ENCODE measurements around the gene TMEM141. TPM values are rescaled to one million over a fixed set of nuclear protein-coding genes. Genes with fewer than 3 reads are reported as not detected.

Gene TMEM141
- total and polyA plus RNA-seq, 2 of the 8 experiments (the other 6 are each of a cell fraction or from before 2014, with no cell fraction given): 51.1 to 137 TPM

DNA sequence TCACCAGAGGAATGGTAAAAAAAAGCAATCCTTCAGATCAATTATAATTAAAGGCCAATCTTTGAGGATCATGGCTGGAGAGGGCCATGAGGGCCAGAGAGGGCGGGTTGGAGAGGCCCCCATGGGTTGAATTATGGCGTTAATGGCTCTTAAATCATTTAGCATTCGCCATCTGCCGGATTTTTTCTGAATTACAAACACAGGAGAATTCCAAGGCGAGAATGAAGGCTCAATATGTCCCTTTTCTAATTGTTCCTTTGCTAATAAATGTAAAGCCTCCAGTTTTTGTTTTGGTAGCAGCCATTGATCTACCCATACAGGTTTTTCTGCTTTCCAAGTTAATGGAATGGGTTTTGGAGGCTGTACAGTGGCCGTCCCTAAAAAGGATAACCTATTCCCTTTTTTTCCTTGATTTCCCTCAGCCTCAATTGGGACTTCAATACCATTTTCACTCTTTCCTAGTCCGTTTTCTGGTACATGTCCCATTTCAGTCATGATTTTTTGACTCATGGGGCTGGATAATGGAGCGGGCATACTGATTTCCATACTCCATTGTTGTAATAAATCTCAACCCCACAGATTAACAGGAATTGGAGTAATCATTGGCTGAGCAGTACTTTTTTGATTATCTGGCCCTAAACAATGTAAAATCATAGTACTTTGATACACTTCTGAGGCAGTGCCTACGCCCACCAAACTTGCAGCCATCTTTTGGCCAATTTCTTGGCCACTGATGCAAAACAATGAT lies 6.7 kb upstream of the TMEM141 start:
- ChIA-PET POLR2A (ENCODE audit: partially characterized antibody) (interaction anchor here (1.5 kb wide), 1 partner anchor 10 kb away, joined by 5 read pairs; no protein-coding TSS in a partner anchor), CTCF (ENCODE audit: partially characterized antibody) (interaction anchor here (0.7 to 1.4 kb wide), 8 partner anchors 10 to 41 kb away, joined by 3 to 6 read pairs (median 3); no protein-coding TSS in a partner anchor)
- DNase-seq (ENCODE audit: low read depth in 1 of 2, low spot score in 2 of 2) (no peak), FAIRE-seq (no peak)
- Histone ChIP-seq H3K23ac (ENCODE audit: insufficient read length) (no peak overlapping the region), H3K14ac (ENCODE audit: insufficient read length) (no peak overlapping the region), H2AFZ (ENCODE audit: low read length) (no peak overlapping the region), H2BK15ac (ENCODE audit: low read length) (no peak overlapping the region), H3K4me2 (ENCODE audit: insufficient read depth in 1 of 2, low read depth in 2 of 2, low read length in 2 of 2) (no peak overlapping the region), H4K20me1 (replicated peaks in 1 of 2; ENCODE audit: control insufficient read depth in 1 of 2, insufficient read depth in 2 of 2, low read length in 2 of 2) (no peaks in the 10 kb centered on the region), H2AK5ac (ENCODE audit: low read depth, low read length) (no peak overlapping the region), H3K27ac (ENCODE audit: low read depth, low read length) (no peak overlapping the region), H2BK5ac (ENCODE audit: low read depth, low read length) (no peak overlapping the region), H4K8ac (ENCODE audit: extremely low read depth, insufficient read depth, low read length) (no peak overlapping the region), H3K4me1 (replicated peaks in 1 of 4; ENCODE audit: control insufficient read depth in 3 of 4, insufficient read depth in 4 of 4, low read length in 3 of 4) (no peaks in the 10 kb centered on the region; a peak in 1 of 7 replicates), H4K5ac (ENCODE audit: insufficient read length, low read depth, low read length) (no peak overlapping the region), H3K9me3 (ENCODE audit: insufficient read depth in 2 of 2, low read depth in 1 of 2, low read length in 1 of 2) (no peaks in the 10 kb centered on the region), H3K4ac (replicated peaks; ENCODE audit: insufficient read length, low read depth, low read length) (no peak overlapping the region), H3K36me3 (ENCODE audit: control insufficient read depth in 2 of 4, insufficient read depth in 4 of 4, low read length in 3 of 4) (no peaks in the 10 kb centered on the region), H2BK120ac (replicated peaks; ENCODE audit: low read depth, low read length) (no peak overlapping the region), H3K4me3 (ENCODE audit: extremely low read depth in 1 of 4, insufficient read depth in 2 of 4, low read depth in 3 of 4, low read length in 4 of 4) (no peak overlapping the region), H2BK20ac (ENCODE audit: low read length) (no peak overlapping the region), H3K27me3 (replicated peaks in 1 of 4; ENCODE audit: control insufficient read depth in 3 of 4, extremely low read depth in 1 of 4, insufficient read depth in 3 of 4, low read length in 3 of 4) (no peaks in the 10 kb centered on the region; a peak in 1 of 7 replicates), H3K56ac (replicated peaks; ENCODE audit: insufficient read length, low read depth, low read length) (no peak overlapping the region), H3K79me1 (ENCODE audit: low read depth, low read length) (no peaks in the 10 kb centered on the region), H3K23me2 (ENCODE audit: low read depth, low read length) (no peaks in the 10 kb centered on the region), H4K91ac (replicated peaks; ENCODE audit: insufficient read length, low read length) (no peak overlapping the region), H3K79me2 (ENCODE audit: control insufficient read depth in 1 of 2, insufficient read depth in 2 of 2, low read length in 2 of 2) (no peaks in the 10 kb centered on the region), H3K9ac (replicated peaks in 1 of 4; ENCODE audit: extremely low read depth in 1 of 4, low read depth in 3 of 4, low read length in 3 of 4) (no peak overlapping the region), H3K18ac (ENCODE audit: extremely low read depth, low read length) (no peak overlapping the region), H2BK12ac (ENCODE audit: low read depth, low read length) (no peak overlapping the region)
- peak; percentile 10; the same call in 1 of the 2 replicates for TF ChIP-seq YY1 (IDR thresholded peaks at IDR 0.05; ENCODE audit: low read depth, low read length)
- TF ChIP-seq SRF (IDR thresholded peaks at IDR 0.05; ENCODE audit: low read depth, low read length): no peak
- peak in 1 of 2 experiments; percentile 19; a peak in 1 of 4 replicates for TF ChIP-seq RAD21 (IDR thresholded peaks at IDR 0.05 in 1 of 2, conservative IDR thresholded peaks at IDR 0.05 in 1 of 2; ENCODE audit: low read depth in 2 of 2, low read length in 2 of 2)
- no peak for TF ChIP-seq SP2 (IDR thresholded peaks at IDR 0.05; ENCODE audit: low read length)
- TF ChIP-seq, protein P1, sequence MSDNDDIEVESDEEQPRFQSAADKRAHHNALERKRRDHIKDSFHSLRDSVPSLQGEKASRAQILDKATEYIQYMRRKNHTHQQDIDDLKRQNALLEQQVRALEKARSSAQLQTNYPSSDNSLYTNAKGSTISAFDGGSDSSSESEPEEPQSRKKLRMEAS (IDR thresholded peaks at IDR 0.05): no peak
- TF ChIP-seq, protein P2, sequence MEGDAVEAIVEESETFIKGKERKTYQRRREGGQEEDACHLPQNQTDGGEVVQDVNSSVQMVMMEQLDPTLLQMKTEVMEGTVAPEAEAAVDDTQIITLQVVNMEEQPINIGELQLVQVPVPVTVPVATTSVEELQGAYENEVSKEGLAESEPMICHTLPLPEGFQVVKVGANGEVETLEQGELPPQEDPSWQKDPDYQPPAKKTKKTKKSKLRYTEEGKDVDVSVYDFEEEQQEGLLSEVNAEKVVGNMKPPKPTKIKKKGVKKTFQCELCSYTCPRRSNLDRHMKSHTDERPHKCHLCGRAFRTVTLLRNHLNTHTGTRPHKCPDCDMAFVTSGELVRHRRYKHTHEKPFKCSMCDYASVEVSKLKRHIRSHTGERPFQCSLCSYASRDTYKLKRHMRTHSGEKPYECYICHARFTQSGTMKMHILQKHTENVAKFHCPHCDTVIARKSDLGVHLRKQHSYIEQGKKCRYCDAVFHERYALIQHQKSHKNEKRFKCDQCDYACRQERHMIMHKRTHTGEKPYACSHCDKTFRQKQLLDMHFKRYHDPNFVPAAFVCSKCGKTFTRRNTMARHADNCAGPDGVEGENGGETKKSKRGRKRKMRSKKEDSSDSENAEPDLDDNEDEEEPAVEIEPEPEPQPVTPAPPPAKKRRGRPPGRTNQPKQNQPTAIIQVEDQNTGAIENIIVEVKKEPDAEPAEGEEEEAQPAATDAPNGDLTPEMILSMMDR (IDR thresholded peaks at IDR 0.05; ENCODE audit: control extremely low read depth in 1 of 3, insufficient read depth in 1 of 3, low read depth in 1 of 3, low read length in 3 of 3): peak in 1 of 3 experiments; percentile 16; a peak in 1 of 4 replicates
- WGBS, 2 experiments (ENCODE audit: extremely low coverage in 1 of 2, insufficient coverage in 1 of 2, insufficient read length in 1 of 2, insufficient replicate concordance in 2 of 2, low coverage in 1 of 2, low lambda C conversion rate in 2 of 2, missing lambda C conversion rate in 1 of 2): 63% methylated on average over 9 of the region's 9 CpGs; no CpG with 5 or more reads in 1 of the 2 experiments

Measured in H1 (cell line).